HL-60/S4 (cell line): Measurements from ENCODE around the gene ABCC9.

Experiments used
- in situ Hi-C: fragments of 300-500 bp; cut with MboI; formaldehyde crosslinking; loops from 2 replicates; pipeline ENCODE4 v1.14.3; 2022; ENCODE audit warnings: low sequenced_read_pairs

ABCC9 gene

GRCh38 chr12:21776175-21776574, 165.1 kb downstream of the ABCC9 start:
- in situ Hi-C loops: no loop called here

GRCh38 chr12:21775133-21775820, 165.9 kb downstream of the ABCC9 start:
- in situ Hi-C loops: no loop called here

GRCh38 chr12:21774358-21775132, 166.7 kb downstream of the ABCC9 start, which contains the start of gene KCNJ8:
KCNJ8 (minus strand) TSS chr12:21774706; CDS start chr12:21773616, 1,090 bp downstream.
- in situ Hi-C loops: no loop called here

- in situ Hi-C loops: no loop called here
Observed at GRCh38 chr12:21773806-21774205, 167.4 kb downstream of the ABCC9 start.

GRCh38 chr12:21773263-21773741, 167.9 kb downstream of the ABCC9 start:
- in situ Hi-C loops: no loop called here

- in situ Hi-C loops: no loop called here
Observed at GRCh38 chr12:21771311-21771710, 169.9 kb downstream of the ABCC9 start.

GRCh38 chr12:21769307-21769706, 171.9 kb downstream of the ABCC9 start:
- in situ Hi-C loops: no loop called here

GRCh38 chr12:21766403-21766802, 174.8 kb downstream of the ABCC9 start:
- in situ Hi-C loops: no loop called here

- in situ Hi-C loops: no loop called here
Observed at GRCh38 chr12:21764950-21765349, 176.3 kb downstream of the ABCC9 start.

- in situ Hi-C loops: no loop called here
Observed at GRCh38 chr12:21764065-21764464, 177.2 kb downstream of the ABCC9 start.

GRCh38 chr12:21763531-21763930, 177.7 kb downstream of the ABCC9 start:
- in situ Hi-C loops: no loop called here

- in situ Hi-C loops: no loop called here
Observed at GRCh38 chr12:21759737-21760136, 181.5 kb downstream of the ABCC9 start.

GRCh38 chr12:21757735-21758134, 183.5 kb downstream of the ABCC9 start:
- in situ Hi-C loops: no loop called here

GRCh38 chr12:21756699-21757098, 184.5 kb downstream of the ABCC9 start:
- in situ Hi-C loops: no loop called here

- in situ Hi-C loops: no loop called here
Observed at GRCh38 chr12:21751517-21751916, 189.7 kb downstream of the ABCC9 start.
